Effector CD8-positive, alpha-beta T cell (primary cell): ENCODE results near the gene RPS19BP1.

Source experiments
- DNase-seq: peaks from one replicate; lab custom pipeline; 2025; lab: John Stamatoyannopoulos, UW

RPS19BP1 gene

GRCh38 chr22:39490135-39490798, 42.3 kb downstream of the RPS19BP1 start:
- DNase-seq: peak; percentile 58

GRCh38 chr22:39489094-39490068, 43.2 kb downstream of the RPS19BP1 start:
- DNase-seq: no peak

GRCh38 chr22:39488563-39489083, 43.9 kb downstream of the RPS19BP1 start:
- no peak for DNase-seq

GRCh38 chr22:39487826-39488520, 44.6 kb downstream of the RPS19BP1 start:
- DNase-seq: no peak

GRCh38 chr22:39486951-39487825, 45.4 kb downstream of the RPS19BP1 start:
- DNase-seq: no peak

GRCh38 chr22:39482768-39483167, 49.8 kb downstream of the RPS19BP1 start:
- DNase-seq: no peak

GRCh38 chr22:39481595-39481994, 51.0 kb downstream of the RPS19BP1 start:
- no peak for DNase-seq

- no peak for DNase-seq
Measured at GRCh38 chr22:39481054-39481453, 51.5 kb downstream of the RPS19BP1 start.

GRCh38 chr22:39480557-39480956, 52.0 kb downstream of the RPS19BP1 start:
- no peak for DNase-seq

GRCh38 chr22:39479254-39479653, 53.3 kb downstream of the RPS19BP1 start:
- DNase-seq: no peak
